ENCODE measurements around the gene CORO7. TPM values are rescaled to one million over a fixed set of nuclear protein-coding genes. Genes with fewer than 3 reads are reported as not detected.

The CORO7 gene
- total and polyA plus RNA-seq, 9 donors, result 1.3 to 29.5 (median 17.9) TPM

GRCh38 chr16:4386451-4386805 lies 30.0 kb downstream of the CORO7 start:
- Histone ChIP-seq H3K27ac (peak overlapping the region in 1 of 2 donors; percentile 1), H3K4me1 (ENCODE audit: insufficient read depth) (peaks cover 11% of the 10 kb centered on the region), H3K27me3 (no peaks in the 10 kb centered on the region), H3K4me3 (no peak overlapping the region), H3K9me3 (no peaks in the 10 kb centered on the region), H3K36me3 (no peaks in the 10 kb centered on the region)
- TF ChIP-seq POLR2A (IDR thresholded peaks at IDR 0.05) (no peak), EP300 (IDR thresholded peaks at IDR 0.05) (no peak), CTCF (IDR thresholded peaks at IDR 0.05) (no peak)
- 40 to 55% (median 43%) methylated on average over 8 of the region's 8 CpGs for WGBS, 3 donors
- DNase-seq, result no peak
- intact Hi-C loops (cut with DNase I), result no loop called here

- Histone ChIP-seq H3K9me3 (no peaks in the 10 kb centered on the region), H3K27ac (peak overlapping the region in 1 of 2 donors; percentile 1), H3K4me1 (ENCODE audit: insufficient read depth) (peaks cover 11% of the 10 kb centered on the region), H3K36me3 (no peaks in the 10 kb centered on the region), H3K4me3 (no peak overlapping the region), H3K27me3 (no peaks in the 10 kb centered on the region)
- 56 to 67% (median 66%) methylated on average over 11 of the region's 11 CpGs for WGBS, 3 donors
- intact Hi-C loops (cut with DNase I), result no loop called here
- DNase-seq, result no peak
- TF ChIP-seq POLR2A (IDR thresholded peaks at IDR 0.05), result no peak
- no peak for TF ChIP-seq EP300 (IDR thresholded peaks at IDR 0.05)
- TF ChIP-seq CTCF (IDR thresholded peaks at IDR 0.05), result no peak
Observed at GRCh38 chr16:4385789-4386450, 30.5 kb downstream of the CORO7 start.

- no peak overlapping the region for H3K27ac ChIP-seq
- no peaks in the 10 kb centered on the region for H3K27me3 ChIP-seq
- WGBS, 3 donors, result 64 to 68% (median 65%) methylated on average over 20 of the region's 20 CpGs
- peaks cover 12% of the 10 kb centered on the region for H3K4me1 ChIP-seq (ENCODE audit: insufficient read depth)
- no peaks in the 10 kb centered on the region for H3K9me3 ChIP-seq
- no peak for DNase-seq
- H3K4me3 ChIP-seq, result no peak overlapping the region
- H3K36me3 ChIP-seq, result no peaks in the 10 kb centered on the region
- TF ChIP-seq CTCF (IDR thresholded peaks at IDR 0.05) (no peak), POLR2A (IDR thresholded peaks at IDR 0.05) (no peak), EP300 (IDR thresholded peaks at IDR 0.05) (no peak)
- intact Hi-C loops (cut with DNase I), result no loop called here
Observed at GRCh38 chr16:4385066-4385788, 31.2 kb downstream of the CORO7 start.

- DNase-seq, result no peak
- H3K36me3 ChIP-seq, result no peaks in the 10 kb centered on the region
- H3K27me3 ChIP-seq, result no peaks in the 10 kb centered on the region
- H3K4me3 ChIP-seq, result no peak overlapping the region
- H3K9me3 ChIP-seq, result no peaks in the 10 kb centered on the region
- intact Hi-C loops (cut with DNase I), result no loop called here
- H3K4me1 ChIP-seq (ENCODE audit: insufficient read depth), result peaks cover 14% of the 10 kb centered on the region
- no peak overlapping the region for H3K27ac ChIP-seq
- no peak for TF ChIP-seq EP300 (IDR thresholded peaks at IDR 0.05)
- no peak for TF ChIP-seq POLR2A (IDR thresholded peaks at IDR 0.05)
- TF ChIP-seq CTCF (IDR thresholded peaks at IDR 0.05), result no peak
- WGBS, 3 donors, result 53 to 58% (median 54%) methylated on average over 18 to 20 of the region's 20 CpGs
Observed at GRCh38 chr16:4384509-4384942, 31.9 kb downstream of the CORO7 start.

All from ovary (tissue), 9 donors.